Gastrocnemius medialis (tissue), 4 donors: ENCODE data around the gene ZNF362.

Experiments used
- CTCF ChIP-seq, 5 experiments: fragments of 450-650 bp in 3 of 5; fragments of 200-600 bp in 2 of 5; sonication (generic) in 2 of 5; IDR thresholded peaks in 4 of 5; conservative IDR thresholded peaks in 1 of 5; 1 replicate in 4 of 5; 2 replicates in 1 of 5; pipeline ENCODE4 v1.5.1; 2016 to 2019; ENCODE audit warnings: antibody characterized with exemption in 5 of 5, mild to moderate bottlenecking in 3 of 5, moderate library complexity in 3 of 5
- POLR2A ChIP-seq, 2 donors: fragments of 450-650 bp; IDR thresholded peaks; one replicate each; pipeline ENCODE4 v1.6.1; 2017; ENCODE audit warnings: antibody characterized with exemption in 2 of 2, mild to moderate bottlenecking in 2 of 2, moderate library complexity in 2 of 2

- TF ChIP-seq CTCF (IDR thresholded peaks at IDR 0.05 in 4 of 5, conservative IDR thresholded peaks at IDR 0.05 in 1 of 5) (no peak), POLR2A (IDR thresholded peaks at IDR 0.05) (no peak)
Measured at GRCh38 chr1:33269621-33270020, 13.3 kb downstream of the ZNF362 start.
